GM12873 (cell line): ENCODE data around the gene LCP1.

Source experiments
- CTCF ChIP-seq: IDR thresholded peaks from 2 replicates; pipeline ENCODE4 v1.5.1; 2012; ENCODE audit warnings: low read depth, mild to moderate bottlenecking, moderate library complexity, low read length, control low read depth; ENCODE audit not compliant: insufficient read depth; ENCODE audit errors: missing control alignments

The LCP1 gene

GRCh38 chr13:46207828-46208227, 25.9 kb upstream of the LCP1 start:
- TF ChIP-seq CTCF: no peak

- TF ChIP-seq CTCF: no peak
Measured at GRCh38 chr13:46206143-46206542, 24.2 kb upstream of the LCP1 start.

GRCh38 chr13:46202966-46203365, 21.0 kb upstream of the LCP1 start:
- TF ChIP-seq CTCF: no peak

GRCh38 chr13:46202188-46202795, 20.3 kb upstream of the LCP1 start:
- TF ChIP-seq CTCF: no peak

GRCh38 chr13:46198696-46199193, 16.8 kb upstream of the LCP1 start:
- no peak for TF ChIP-seq CTCF

GRCh38 chr13:46197299-46198048, 15.5 kb upstream of the LCP1 start:
- TF ChIP-seq CTCF: no peak

GRCh38 chr13:46195016-46195415, 13.0 kb upstream of the LCP1 start:
- no peak for TF ChIP-seq CTCF
